GM10248 (cell line): ENCODE measurements around the gene KDM2A.

Experiments used
- CTCF ChIA-PET: fragments of 300-600 bp; sonication (Branson Sonifier 250); formaldehyde crosslinking; extraction: SDS; loops from one replicate; lab custom pipeline; 2021; ENCODE audit warnings: antibody characterized with exemption; lab: Yijun Ruan, JAX
- POLR2A ChIA-PET: fragments of 350-650 bp; sonication (Branson Sonifier 250); formaldehyde crosslinking; extraction: SDS; loops from one replicate; lab custom pipeline; 2020; ENCODE audit warnings: antibody characterized with exemption; lab: Yijun Ruan, JAX
- DNase-seq: peaks from one replicate; pipeline ENCODE4 v3.0.0; 2012; ENCODE audit errors: extremely low spot score
- TF ChIP-seq, protein P1 (sequence below): IDR thresholded peaks from 2 replicates; pipeline ENCODE4 v1.5.1; 2012; ENCODE audit warnings: mild to moderate bottlenecking, low read depth; ENCODE audit errors: extremely low read depth, missing control alignments, control extremely low read depth

The KDM2A gene

GRCh38 chr11:67298786-67299185 lies 179.7 kb downstream of the KDM2A start:
- TF ChIP-seq, protein P1, sequence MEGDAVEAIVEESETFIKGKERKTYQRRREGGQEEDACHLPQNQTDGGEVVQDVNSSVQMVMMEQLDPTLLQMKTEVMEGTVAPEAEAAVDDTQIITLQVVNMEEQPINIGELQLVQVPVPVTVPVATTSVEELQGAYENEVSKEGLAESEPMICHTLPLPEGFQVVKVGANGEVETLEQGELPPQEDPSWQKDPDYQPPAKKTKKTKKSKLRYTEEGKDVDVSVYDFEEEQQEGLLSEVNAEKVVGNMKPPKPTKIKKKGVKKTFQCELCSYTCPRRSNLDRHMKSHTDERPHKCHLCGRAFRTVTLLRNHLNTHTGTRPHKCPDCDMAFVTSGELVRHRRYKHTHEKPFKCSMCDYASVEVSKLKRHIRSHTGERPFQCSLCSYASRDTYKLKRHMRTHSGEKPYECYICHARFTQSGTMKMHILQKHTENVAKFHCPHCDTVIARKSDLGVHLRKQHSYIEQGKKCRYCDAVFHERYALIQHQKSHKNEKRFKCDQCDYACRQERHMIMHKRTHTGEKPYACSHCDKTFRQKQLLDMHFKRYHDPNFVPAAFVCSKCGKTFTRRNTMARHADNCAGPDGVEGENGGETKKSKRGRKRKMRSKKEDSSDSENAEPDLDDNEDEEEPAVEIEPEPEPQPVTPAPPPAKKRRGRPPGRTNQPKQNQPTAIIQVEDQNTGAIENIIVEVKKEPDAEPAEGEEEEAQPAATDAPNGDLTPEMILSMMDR, result no peak
- ChIA-PET POLR2A (interaction anchor here (0.5 kb wide), 1 partner anchor 30 kb away, joined by 8 read pairs; no protein-coding TSS in a partner anchor), CTCF (interaction anchor here (1.4 to 3.5 kb wide), 4 partner anchors 9 to 83 kb away, joined by 4 to 20 read pairs (median 8); partner anchors contain the start of gene ANKRD13D)
- no peak for DNase-seq

GRCh38 chr11:67299471-67300191 lies 180.6 kb downstream of the KDM2A start:
- ChIA-PET POLR2A (no interaction called here), CTCF (interaction anchor here (2.1 to 3.5 kb wide), 3 partner anchors 10 to 82 kb away, joined by 7 to 20 read pairs (median 8); partner anchors contain the start of gene ANKRD13D)
- DNase-seq, result no peak
- TF ChIP-seq, protein P1, result no peak

- POLR2A ChIA-PET, result no interaction called here
- CTCF ChIA-PET, result interaction anchor here (1.0 to 3.5 kb wide), 4 partner anchors 14 to 81 kb away, joined by 4 to 20 read pairs (median 8); no protein-coding TSS in a partner anchor
- no peak for DNase-seq
- TF ChIP-seq, protein P1, result no peak
These were observed 181.2 kb downstream of the KDM2A start for GRCh38 chr11:67300256-67300755.

GRCh38 chr11:67300756-67301312 lies 181.8 kb downstream of the KDM2A start:
- ChIA-PET CTCF (interaction anchor here (0.8 to 3.5 kb wide), 4 partner anchors 9 to 50 kb away, joined by 4 to 20 read pairs (median 6); no protein-coding TSS in a partner anchor), POLR2A (no interaction called here)
- no peak for DNase-seq
- TF ChIP-seq, protein P1, result no peak

- CTCF ChIA-PET, result interaction anchor here (0.8 to 3.5 kb wide), 5 partner anchors 9 to 50 kb away, joined by 4 to 20 read pairs (median 5); no protein-coding TSS in a partner anchor
These were observed 182.4 kb downstream of the KDM2A start for GRCh38 chr11:67301313-67301921.

More at GRCh38 chr11:67301313-67301921, 182.4 kb downstream of the KDM2A start:
- DNase-seq, result no peak
- TF ChIP-seq, protein P1, result no peak
- POLR2A ChIA-PET, result no interaction called here
